BLaER1 treated with 17β-estradiol and CSF1 and Interleukin-3, amounts not matched to agents 10 nM and 100 nM (cell line): ENCODE results near the gene DNASE2.
A peak's percentile ranks its signal among the peaks of the same experiment; 100 is the strongest.
"Not testable (repeated sequence)": the region's sequence is repeated elsewhere in the genome, so short reads cannot be mapped to it uniquely, and the experiment has no call there.

Experiments used
- H3K27ac ChIP-seq, 11 experiments: shearing (Covaris generic); formaldehyde crosslinking; 2 replicates each; pipeline ENCODE4 v1.8.1; 2022
- H3K27me3 ChIP-seq, 11 experiments: shearing (Covaris generic); formaldehyde crosslinking; 2 replicates each; pipeline ENCODE4 v1.8.1; 2022
- H3K36me3 ChIP-seq, 11 experiments: shearing (Covaris generic); formaldehyde crosslinking; 2 replicates each; pipeline ENCODE4 v1.8.1; 2022
- H3K4me1 ChIP-seq, 10 experiments: shearing (Covaris generic); formaldehyde crosslinking; 2 replicates each; pipeline ENCODE4 v1.8.1; 2022
- H3K4me2 ChIP-seq, 11 experiments: shearing (Covaris generic); formaldehyde crosslinking; 2 replicates each; pipeline ENCODE4 v1.8.1; 2022
- H3K4me3 ChIP-seq, 10 experiments: shearing (Covaris generic); formaldehyde crosslinking; 2 replicates each; pipeline ENCODE4 v1.8.1; 2022
- H3K9ac ChIP-seq, 11 experiments: shearing (Covaris generic); formaldehyde crosslinking; 2 replicates each; pipeline ENCODE4 v1.8.1; 2022
- H3K9me3 ChIP-seq, 11 experiments: shearing (Covaris generic); formaldehyde crosslinking; replicated peaks in 1 of 11; 2 replicates each; pipeline ENCODE4 v1.8.1; 2022
- H4K20me1 ChIP-seq, 11 experiments: shearing (Covaris generic); formaldehyde crosslinking; 2 replicates each; pipeline ENCODE4 v1.8.1; 2022
- Cebpa-rat ChIP-seq, 11 experiments: shearing (Covaris generic); IDR thresholded peaks; 2 replicates each; pipeline ENCODE4 v1.8.1; 2022

The DNASE2 gene

DNA sequence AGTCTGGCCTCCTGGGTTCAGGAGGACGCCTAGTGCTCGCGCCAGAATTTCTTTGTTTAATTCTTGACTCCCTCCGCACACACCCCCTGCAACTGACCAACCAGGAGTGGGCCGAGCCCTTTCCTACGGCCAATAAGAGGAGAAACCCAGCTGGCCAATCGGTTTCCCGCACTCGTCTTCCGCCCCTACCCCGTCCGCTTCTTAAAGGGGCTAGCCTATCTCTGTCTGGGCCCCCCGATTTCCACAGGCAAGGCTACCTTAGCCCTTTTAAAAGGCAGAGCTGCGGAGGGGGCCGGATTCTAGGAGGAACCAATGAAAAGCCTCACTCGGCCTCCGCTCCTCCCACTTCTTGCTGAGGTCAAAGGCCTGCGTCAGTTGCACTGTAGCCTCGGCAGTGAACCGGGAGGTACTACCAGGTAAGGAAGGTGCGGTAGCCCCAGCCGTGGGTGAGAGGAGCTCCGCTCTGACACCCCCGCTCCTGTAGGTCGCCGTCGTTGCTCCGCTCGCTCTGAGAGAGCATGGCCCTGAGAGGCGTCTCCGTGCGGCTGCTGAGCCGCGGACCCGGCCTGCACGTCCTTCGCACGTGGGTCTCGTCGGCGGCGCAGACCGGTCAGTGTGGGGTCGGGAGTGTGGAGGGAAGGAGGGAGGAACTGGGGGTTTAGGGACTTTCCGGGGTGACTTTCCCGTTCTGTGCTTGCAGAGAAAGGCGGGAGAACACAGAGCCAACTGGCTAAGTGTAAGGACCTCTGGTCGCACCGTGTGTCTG lies 9.7 kb upstream of the DNASE2 start, which contains the start of gene GCDH:
GCDH (plus strand) TSS at position 374 of the 766 bp plus-strand sequence; CDS start at position 519, 145 bp downstream.
- Histone ChIP-seq H3K36me3 (peaks cover 25 to 42% (median 33%) of the 10 kb centered on the region in 11 experiments), H3K4me1 (peaks cover 19 to 31% (median 23%) of the 10 kb centered on the region in 10 experiments), H3K9ac (peak within 1 kb of the TSS; percentile 73 to 91 (median 84)), H3K4me3 (peak within 1 kb of the TSS; percentile 76 to 99 (median 95)), H3K4me2 (peak within 1 kb of the TSS; percentile 97 to 100 (median 99)), H3K9me3 (0 out of 22 replicates have a peak, but pooled peaks cover 0 to under 1% (median 0%) of the 10 kb centered on the region in 11 experiments), H4K20me1 (peaks cover 0 to 12% (median 7%) of the 10 kb centered on the region in 11 experiments; a peak in 11 of 22 replicates), H3K27ac (peak within 1 kb of the TSS in 10 of 11 experiments; percentile 31 to 79 (median 70); a peak in 20 of 22 replicates), H3K27me3 (peaks cover 15 to 21% (median 18%) of the 10 kb centered on the region in 11 experiments)
- no peak for TF ChIP-seq Cebpa-rat (IDR thresholded peaks at IDR 0.05)

DNA sequence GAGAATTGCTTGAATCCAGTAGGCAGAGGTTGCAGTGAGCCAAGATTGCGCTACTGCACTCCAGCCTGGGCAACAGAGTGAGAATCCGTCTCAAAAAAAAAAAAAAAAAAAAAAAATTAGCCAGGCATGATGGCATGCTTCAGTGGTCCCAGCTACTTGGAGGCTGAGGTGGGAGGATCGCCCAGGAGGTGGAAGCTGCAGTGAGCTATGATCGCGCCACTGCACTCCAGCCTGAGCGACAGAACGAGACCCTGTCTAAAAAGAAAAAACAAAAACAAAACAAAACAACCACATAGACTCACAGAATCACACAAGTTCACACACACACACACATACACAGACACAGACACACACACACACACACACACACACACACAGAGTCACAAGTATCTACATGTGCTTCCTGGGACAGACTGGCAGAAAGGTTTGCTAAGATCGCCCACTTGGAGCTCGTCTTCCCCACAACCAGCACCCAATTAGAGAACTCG lies 9.1 kb upstream of the DNASE2 start:
- Histone ChIP-seq H3K27ac (peak overlapping the region in 10 of 11 experiments; percentile 31 to 79 (median 64); a peak in 18 of 22 replicates), H3K27me3 (peaks cover 21 to 28% (median 24%) of the 10 kb centered on the region in 11 experiments), H3K4me2 (peak overlapping the region; percentile 62 to 88 (median 79)), H3K9ac (peak overlapping the region; percentile 49 to 90 (median 67); a peak in 21 of 22 replicates), H4K20me1 (peaks cover 0 to 12% (median 7%) of the 10 kb centered on the region in 11 experiments; a peak in 11 of 22 replicates), H3K4me3 (peak overlapping the region; percentile 38 to 99 (median 94); a peak in 19 of 20 replicates), H3K36me3 (peaks cover 22 to 36% (median 26%) of the 10 kb centered on the region in 11 experiments), H3K4me1 (peaks cover 19 to 37% (median 25%) of the 10 kb centered on the region in 10 experiments)
- not testable (repeated sequence) for H3K9me3 ChIP-seq

DNA sequence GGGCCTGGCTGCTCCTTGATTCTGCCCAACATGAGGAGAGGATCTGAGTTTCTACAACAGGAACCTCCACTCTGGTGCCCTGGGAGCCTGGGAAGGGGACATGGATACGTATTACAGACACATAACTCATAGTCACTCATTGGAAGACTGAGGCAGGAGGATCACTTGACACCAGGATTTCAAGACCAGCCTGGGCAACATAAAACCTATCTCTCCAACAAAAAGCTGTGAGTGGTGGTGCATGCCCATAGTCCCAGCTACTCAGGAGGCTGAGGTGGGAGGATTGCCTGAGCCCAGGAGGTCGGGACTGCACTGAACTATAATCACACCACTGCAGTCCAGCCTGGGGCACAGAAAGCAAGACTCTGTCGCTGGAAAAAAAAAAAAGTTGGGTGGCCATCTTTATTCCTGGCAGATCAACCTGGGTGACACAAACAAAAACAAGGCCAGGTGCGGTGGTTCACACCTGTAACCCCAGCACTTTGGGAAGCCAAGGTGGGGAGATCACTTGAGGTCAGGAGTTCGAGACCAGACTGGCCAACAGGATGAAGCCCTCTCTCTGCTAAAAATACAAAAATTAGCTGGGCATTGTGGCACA lies 6.9 kb upstream of the DNASE2 start:
- Histone ChIP-seq H3K36me3 (peaks cover 1 to 13% (median 4%) of the 10 kb centered on the region in 11 experiments; a peak in 18 of 22 replicates), H3K9me3 (peaks cover 17 to 28% (median 23%) of the 10 kb centered on the region in 11 experiments), H4K20me1 (peaks cover 0 to 12% (median 7%) of the 10 kb centered on the region in 11 experiments; a peak in 11 of 22 replicates), H3K4me2 (no peak overlapping the region), H3K9ac (no peak overlapping the region), H3K27me3 (peaks cover 30 to 47% (median 43%) of the 10 kb centered on the region in 11 experiments), H3K4me1 (peaks cover 19 to 59% (median 32%) of the 10 kb centered on the region in 10 experiments), H3K4me3 (no peak overlapping the region), H3K27ac (no peak overlapping the region)
- no peak for TF ChIP-seq Cebpa-rat (IDR thresholded peaks at IDR 0.05)

DNA sequence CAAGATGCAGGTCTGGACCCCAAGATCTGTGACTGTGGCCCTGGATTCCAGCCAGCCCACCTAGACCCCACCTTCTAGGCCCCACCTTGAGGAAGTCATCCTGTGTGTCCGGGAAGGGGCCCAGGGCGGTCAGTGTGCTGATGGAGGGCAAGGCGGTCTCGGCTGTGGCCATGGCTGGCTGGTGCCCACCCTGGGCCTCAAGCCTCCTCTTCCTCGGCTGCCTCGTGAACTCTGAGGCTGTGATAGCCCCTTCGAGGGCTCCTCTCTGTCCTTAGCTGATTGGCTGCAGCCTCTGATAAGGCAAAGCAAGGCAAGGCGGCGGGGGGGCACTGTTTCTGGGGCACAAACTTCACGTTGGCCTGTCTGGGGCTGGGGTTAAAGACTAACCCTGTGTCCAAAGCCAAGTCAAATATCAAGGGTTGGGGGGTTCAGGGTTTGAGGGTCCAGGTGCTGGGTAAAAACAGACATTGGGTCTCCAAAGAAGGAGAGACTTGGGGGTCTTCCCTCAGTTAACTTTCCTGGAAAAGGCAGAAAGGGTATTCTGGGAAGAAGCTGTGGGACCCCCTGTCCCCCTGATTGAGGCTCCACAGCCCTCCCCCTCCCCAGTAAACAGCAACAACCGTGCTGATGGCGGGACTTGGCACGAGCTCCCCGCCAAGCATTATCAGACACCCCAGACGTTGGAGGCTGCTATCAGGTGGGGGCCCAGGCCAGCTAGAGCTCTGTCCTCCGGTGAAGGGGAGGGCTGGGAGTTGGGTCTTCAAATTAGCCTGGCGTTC lies 5.9 kb upstream of the DNASE2 start, which contains the start of gene KLF1:
KLF1 (minus strand) TSS at position 233 of the 779 bp plus-strand sequence; CDS start at position 172, 61 bp downstream.
- Histone ChIP-seq H3K9ac (no peak within 1 kb of the TSS), H3K4me2 (peak within 1 kb of the TSS in 1 of 11 experiments; percentile 88; a peak in 2 of 22 replicates), H3K27me3 (peaks cover 30 to 47% (median 43%) of the 10 kb centered on the region in 11 experiments), H3K4me1 (peaks cover 17 to 64% (median 30%) of the 10 kb centered on the region in 10 experiments), H3K27ac (no peak within 1 kb of the TSS), H3K9me3 (peaks cover 17 to 36% (median 23%) of the 10 kb centered on the region in 11 experiments), H3K36me3 (0 out of 22 replicates have a peak, but pooled peaks cover 0 to 4% (median 0%) of the 10 kb centered on the region in 11 experiments), H3K4me3 (no peak within 1 kb of the TSS; a peak in 1 of 20 replicates), H4K20me1 (peaks cover 0 to 11% (median 7%) of the 10 kb centered on the region in 11 experiments; a peak in 11 of 22 replicates)
- no peak for TF ChIP-seq Cebpa-rat (IDR thresholded peaks at IDR 0.05)

DNA sequence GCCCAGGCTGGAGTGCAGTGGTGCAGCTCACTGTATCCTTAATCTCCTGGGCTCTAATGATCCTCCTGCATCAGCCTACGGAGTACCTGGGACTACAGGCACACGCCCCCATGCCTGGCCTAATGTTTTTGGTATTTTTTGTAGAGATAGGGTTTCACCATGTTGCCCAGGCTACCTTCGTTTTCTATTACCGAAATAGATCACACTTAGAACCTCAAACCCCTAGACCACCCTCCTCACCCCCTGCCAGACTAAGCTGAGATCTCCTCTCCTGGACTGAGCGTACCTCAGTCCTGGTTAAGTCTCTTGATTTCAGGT lies 5.4 kb upstream of the DNASE2 start:
- Histone ChIP-seq H3K4me2 (no peak overlapping the region), H3K27ac (no peak overlapping the region), H3K36me3 (no peaks in the 10 kb centered on the region), H3K27me3 (peaks cover 30 to 47% (median 43%) of the 10 kb centered on the region in 11 experiments), H3K9ac (no peak overlapping the region), H3K9me3 (peaks cover 17 to 36% (median 23%) of the 10 kb centered on the region in 11 experiments), H3K4me1 (peaks cover 17 to 64% (median 30%) of the 10 kb centered on the region in 10 experiments), H4K20me1 (peaks cover 0 to 6% (median 3%) of the 10 kb centered on the region in 11 experiments; a peak in 11 of 22 replicates), H3K4me3 (no peak overlapping the region)
- TF ChIP-seq Cebpa-rat (IDR thresholded peaks at IDR 0.05) = no peak

DNA sequence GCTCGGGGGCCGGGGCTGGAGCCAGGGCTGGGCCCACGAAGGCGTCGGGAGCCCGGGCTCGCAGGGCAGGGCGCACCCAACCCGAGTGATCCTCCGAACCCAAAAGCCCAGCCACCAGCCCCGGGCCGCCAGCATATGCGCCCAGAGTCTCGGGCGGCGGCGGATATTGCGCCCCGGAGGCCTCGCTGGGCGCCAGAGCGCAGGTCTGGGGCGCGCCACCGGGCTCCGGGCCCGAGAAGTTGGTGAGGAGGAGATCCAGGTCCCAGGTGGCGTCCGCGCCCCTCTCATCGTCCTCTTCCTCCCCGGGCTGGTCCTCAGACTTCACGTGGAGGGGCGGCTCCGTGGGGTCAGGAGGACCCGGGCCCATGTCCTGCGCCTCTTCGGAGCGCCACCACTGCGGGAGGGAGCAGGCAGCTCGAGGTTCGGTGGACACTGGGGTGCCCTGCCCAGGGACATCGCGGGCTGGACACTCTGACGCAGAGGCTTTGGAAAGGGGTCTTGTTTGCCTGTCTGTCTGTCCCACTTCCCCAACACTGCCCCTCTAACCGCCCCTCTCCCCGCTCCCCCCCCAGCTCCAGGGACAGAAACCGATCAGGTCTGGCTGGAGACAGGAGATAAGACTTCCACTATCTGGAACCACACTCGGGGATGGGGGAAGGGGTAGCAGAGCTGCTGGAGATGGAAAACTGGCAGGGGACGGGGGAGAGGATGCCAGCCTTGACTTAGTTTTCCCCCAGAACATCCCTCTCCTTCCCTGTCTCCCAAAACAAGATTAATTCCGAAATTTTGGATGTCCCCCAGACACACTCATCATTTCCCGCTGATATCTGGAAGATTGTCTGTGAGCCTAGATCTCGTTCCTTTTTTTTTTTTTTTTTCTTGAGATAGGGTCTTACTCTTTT lies 4.8 kb upstream of the DNASE2 start:
- peaks cover 17 to 36% (median 23%) of the 10 kb centered on the region in 11 experiments for H3K9me3 ChIP-seq
- peaks cover 19 to 62% (median 31%) of the 10 kb centered on the region in 10 experiments for H3K4me1 ChIP-seq
- peaks cover 30 to 47% (median 43%) of the 10 kb centered on the region in 11 experiments for H3K27me3 ChIP-seq
- no peak overlapping the region; a peak in 2 of 20 replicates for H3K4me3 ChIP-seq
- H3K36me3 ChIP-seq = no peaks in the 10 kb centered on the region
- H3K4me2 ChIP-seq = peak overlapping the region in 3 of 11 experiments; percentile 1 to 98 (median 88); a peak in 4 of 22 replicates
- no peak overlapping the region for H3K27ac ChIP-seq
- TF ChIP-seq Cebpa-rat (IDR thresholded peaks at IDR 0.05) = no peak
- H3K9ac ChIP-seq = no peak overlapping the region
- H4K20me1 ChIP-seq = no peaks in the 10 kb centered on the region; a peak in 1 of 22 replicates
